GM10248 (cell line): ENCODE data around the gene MED27.

Source experiments
- CTCF ChIA-PET: fragments of 300-600 bp; sonication (Branson Sonifier 250); formaldehyde crosslinking; extraction: SDS; loops from one replicate; lab custom pipeline; 2021; ENCODE audit warnings: antibody characterized with exemption; lab: Yijun Ruan, JAX
- POLR2A ChIA-PET: fragments of 350-650 bp; sonication (Branson Sonifier 250); formaldehyde crosslinking; extraction: SDS; loops from one replicate; lab custom pipeline; 2020; ENCODE audit warnings: antibody characterized with exemption; lab: Yijun Ruan, JAX
- DNase-seq: peaks from one replicate; pipeline ENCODE4 v3.0.0; 2012; ENCODE audit errors: extremely low spot score
- TF ChIP-seq, protein P1 (sequence below): IDR thresholded peaks from 2 replicates; pipeline ENCODE4 v1.5.1; 2012; ENCODE audit warnings: mild to moderate bottlenecking, low read depth; ENCODE audit errors: extremely low read depth, missing control alignments, control extremely low read depth

Gene MED27

DNA sequence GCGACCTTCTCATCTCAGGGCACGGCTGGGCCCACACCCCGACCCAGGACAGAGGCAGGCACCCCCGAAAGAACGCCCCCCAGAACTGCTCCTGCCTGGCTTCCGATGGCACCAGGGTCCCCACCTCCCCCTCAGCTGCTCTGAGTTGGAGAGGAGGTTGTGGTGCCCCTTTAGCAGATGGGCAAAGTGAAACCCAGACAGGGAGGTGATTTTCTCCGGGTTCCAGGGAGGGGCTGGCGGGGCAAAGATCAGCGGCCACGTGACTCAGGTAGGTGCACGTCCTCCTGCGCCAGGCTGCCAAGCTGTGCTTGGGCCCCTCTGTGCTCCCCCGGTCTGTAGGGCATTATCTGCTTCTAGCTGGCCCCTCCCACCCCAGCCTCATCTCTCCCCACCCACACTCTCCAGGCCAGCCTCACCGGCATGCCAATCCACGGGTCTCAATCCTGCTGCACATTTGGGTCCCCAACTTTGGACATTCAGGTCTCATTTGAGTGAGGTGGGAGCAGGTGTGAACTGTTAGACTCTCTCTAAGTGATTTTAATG is 254.6 kb downstream of the MED27 start:
- ChIA-PET CTCF (no interaction called here), POLR2A (no interaction called here)
- no peak for DNase-seq
- TF ChIP-seq, protein P1, sequence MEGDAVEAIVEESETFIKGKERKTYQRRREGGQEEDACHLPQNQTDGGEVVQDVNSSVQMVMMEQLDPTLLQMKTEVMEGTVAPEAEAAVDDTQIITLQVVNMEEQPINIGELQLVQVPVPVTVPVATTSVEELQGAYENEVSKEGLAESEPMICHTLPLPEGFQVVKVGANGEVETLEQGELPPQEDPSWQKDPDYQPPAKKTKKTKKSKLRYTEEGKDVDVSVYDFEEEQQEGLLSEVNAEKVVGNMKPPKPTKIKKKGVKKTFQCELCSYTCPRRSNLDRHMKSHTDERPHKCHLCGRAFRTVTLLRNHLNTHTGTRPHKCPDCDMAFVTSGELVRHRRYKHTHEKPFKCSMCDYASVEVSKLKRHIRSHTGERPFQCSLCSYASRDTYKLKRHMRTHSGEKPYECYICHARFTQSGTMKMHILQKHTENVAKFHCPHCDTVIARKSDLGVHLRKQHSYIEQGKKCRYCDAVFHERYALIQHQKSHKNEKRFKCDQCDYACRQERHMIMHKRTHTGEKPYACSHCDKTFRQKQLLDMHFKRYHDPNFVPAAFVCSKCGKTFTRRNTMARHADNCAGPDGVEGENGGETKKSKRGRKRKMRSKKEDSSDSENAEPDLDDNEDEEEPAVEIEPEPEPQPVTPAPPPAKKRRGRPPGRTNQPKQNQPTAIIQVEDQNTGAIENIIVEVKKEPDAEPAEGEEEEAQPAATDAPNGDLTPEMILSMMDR, result no peak

DNA sequence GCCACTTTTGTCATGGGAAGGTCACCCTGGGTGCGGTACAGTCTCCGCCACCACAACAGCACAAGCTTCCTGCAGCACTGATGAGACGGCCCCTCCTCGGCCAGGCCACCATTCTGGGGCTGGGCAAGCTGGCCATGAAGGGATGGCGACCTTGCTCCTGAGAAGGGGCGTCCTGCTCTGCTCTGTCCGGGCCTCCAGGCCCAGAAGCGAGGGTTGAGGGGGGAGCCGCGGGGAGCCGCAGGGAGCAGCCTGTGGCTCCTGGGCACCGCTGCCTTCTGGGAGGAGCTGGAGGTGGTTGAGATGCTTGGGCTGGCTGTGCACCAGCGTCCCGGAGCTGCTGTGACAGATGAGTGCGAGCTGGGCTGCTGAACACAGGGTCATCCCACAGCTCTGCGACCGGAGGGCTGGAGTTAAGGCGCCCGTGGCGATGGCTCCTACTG is 255.5 kb downstream of the MED27 start:
- ChIA-PET POLR2A (no interaction called here), CTCF (no interaction called here)
- TF ChIP-seq, protein P1, result no peak
- DNase-seq, result no peak

DNA sequence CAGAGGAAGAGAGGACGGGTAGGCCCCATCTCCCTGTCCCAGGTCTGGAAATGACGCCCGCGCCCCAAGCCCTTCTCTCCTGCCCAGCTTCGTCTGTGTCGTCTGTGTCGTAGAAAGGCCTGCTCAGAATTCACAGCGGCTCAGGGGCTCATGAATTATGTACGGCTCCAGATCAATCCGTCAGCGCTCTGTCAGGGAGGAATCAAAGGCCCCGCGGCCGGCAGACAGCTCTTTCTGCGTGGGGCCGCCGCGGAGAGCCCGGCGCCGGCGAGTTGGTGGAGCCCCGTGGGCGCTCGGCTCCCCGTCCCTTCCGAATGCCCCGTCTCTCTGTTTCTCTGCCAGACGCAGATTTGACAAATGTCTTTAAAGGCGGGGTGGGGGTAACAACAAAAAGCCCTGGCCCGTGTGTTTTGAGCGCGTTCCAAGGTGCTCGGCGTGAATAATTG is 255.9 kb downstream of the MED27 start:
- ChIA-PET CTCF (no interaction called here), POLR2A (no interaction called here)
- DNase-seq, result no peak

DNA sequence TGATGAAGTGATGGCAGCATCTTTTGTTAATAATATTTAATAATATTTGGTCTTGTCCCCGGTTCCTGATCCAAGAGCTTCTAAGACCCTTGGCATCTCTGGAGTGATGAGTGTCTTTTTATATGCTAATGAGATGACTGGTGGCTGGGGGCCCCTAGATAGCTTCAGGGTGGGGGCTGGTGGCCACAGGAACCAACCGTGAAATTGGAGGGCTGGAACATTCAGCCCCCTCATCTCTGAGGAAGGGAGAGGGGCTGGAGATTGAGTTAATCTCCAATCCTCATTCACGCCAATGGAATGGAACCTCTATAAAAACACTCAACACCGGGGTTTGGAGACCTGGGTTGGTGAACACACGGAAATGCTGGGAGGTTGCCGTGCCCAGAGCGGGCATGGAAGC is 261.6 kb downstream of the MED27 start:
- CTCF ChIA-PET, result interaction anchor here (0.9 kb wide), 1 partner anchor 9 kb away, joined by 3 read pairs; no protein-coding TSS in a partner anchor
- POLR2A ChIA-PET, result no interaction called here
- TF ChIP-seq, protein P1, result no peak
- no peak for DNase-seq

More for the DNA sequence above, 255.9 kb downstream of the MED27 start:
- TF ChIP-seq, protein P1, result no peak

DNA sequence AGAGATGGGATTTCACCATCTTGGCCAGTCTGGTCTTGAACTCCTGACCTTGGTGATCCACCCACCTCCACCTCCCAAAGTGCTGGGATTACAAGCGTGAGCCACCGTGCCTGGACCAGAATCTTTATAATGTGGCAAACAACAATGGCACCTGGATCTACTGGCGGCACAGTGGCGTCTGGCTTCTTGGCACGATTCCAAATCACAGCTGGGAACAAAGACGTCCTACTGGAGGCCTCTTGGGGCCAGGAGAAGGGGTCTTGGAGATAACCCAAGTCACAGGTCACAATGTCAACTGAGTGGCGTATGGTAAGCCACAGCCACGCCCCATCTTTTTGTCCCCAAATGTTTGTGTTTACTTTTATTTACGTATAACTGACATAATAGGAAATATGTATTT is 262.0 kb downstream of the MED27 start:
- POLR2A ChIA-PET, result no interaction called here

DNA sequence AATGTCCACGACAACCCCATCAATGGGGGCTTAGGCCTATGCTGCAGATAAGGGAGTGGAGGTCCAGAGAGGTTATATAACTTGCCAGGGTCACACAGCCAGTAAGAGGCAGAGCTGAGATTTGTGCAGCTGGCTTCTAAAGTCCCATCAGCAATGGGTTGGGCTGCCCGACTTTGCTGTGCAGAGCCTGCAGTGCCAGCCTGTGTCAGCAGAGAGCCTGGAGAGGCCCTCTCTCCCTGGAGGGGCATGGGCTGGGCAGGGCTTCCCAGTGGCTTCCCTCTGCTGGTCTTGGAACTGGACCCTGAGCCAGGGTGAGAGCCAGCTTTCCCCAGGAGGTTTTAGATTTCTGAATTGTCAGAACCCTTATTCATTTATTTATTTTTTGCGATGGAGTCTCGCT is 262.6 kb downstream of the MED27 start:
- ChIA-PET POLR2A (no interaction called here), CTCF (no interaction called here)
- no peak for DNase-seq
- TF ChIP-seq, protein P1, result no peak

More for the DNA sequence above, 262.0 kb downstream of the MED27 start:
- DNase-seq, result no peak
- CTCF ChIA-PET, result interaction anchor here (0.9 kb wide), 1 partner anchor 9 kb away, joined by 3 read pairs; no protein-coding TSS in a partner anchor
- TF ChIP-seq, protein P1, result no peak
